H9 (cell line): ENCODE data around the gene ENOX1. TPM values are rescaled to one million over a fixed set of nuclear protein-coding genes. Genes with fewer than 3 reads are reported as not detected.

Experiments
- DNase-seq: peaks from one replicate; pipeline ENCODE4 v3.0.0-alpha.2; 2017
- H2AFZ ChIP-seq: one replicate; pipeline ENCODE4 v1.6.1; 2013; ENCODE audit warnings: mild to moderate bottlenecking, low read length, control low read depth, moderate library complexity
- H2AK5ac ChIP-seq: 2 replicates; pipeline ENCODE4 v1.6.1; 2013; ENCODE audit warnings: low read length, control low read depth, mixed read lengths; ENCODE audit not compliant: insufficient read length
- H2BK120ac ChIP-seq: one replicate; pipeline ENCODE4 v1.6.1; 2013; ENCODE audit warnings: low read depth, mild to moderate bottlenecking, low read length, control low read depth, inconsistent platforms; ENCODE audit not compliant: poor library complexity, severe bottlenecking
- H2BK12ac ChIP-seq: 2 replicates; pipeline ENCODE4 v1.6.1; 2013; ENCODE audit warnings: low read length, control low read depth, mixed read lengths, low read depth; ENCODE audit not compliant: insufficient read length
- H2BK15ac ChIP-seq: 2 replicates; pipeline ENCODE4 v1.6.1; 2013; ENCODE audit warnings: low read depth, low read length, control low read depth
- H2BK20ac ChIP-seq: one replicate; pipeline ENCODE4 v1.6.1; 2013; ENCODE audit warnings: low read depth, mild to moderate bottlenecking, low read length, control low read depth, inconsistent platforms; ENCODE audit not compliant: poor library complexity, severe bottlenecking
- H2BK5ac ChIP-seq: 2 replicates; pipeline ENCODE4 v1.6.1; 2013; ENCODE audit warnings: low read length, control low read depth, mixed read lengths; ENCODE audit not compliant: insufficient read length
- H3K14ac ChIP-seq: 2 replicates; pipeline ENCODE4 v1.6.1; 2013; ENCODE audit warnings: low read length, control low read depth; ENCODE audit not compliant: insufficient read depth
- H3K18ac ChIP-seq: 2 replicates; pipeline ENCODE4 v1.6.1; 2013; ENCODE audit warnings: low read depth, mild to moderate bottlenecking, mixed read lengths, low read length, control low read depth; ENCODE audit not compliant: insufficient read length
- H3K23ac ChIP-seq: 2 replicates; pipeline ENCODE4 v1.6.1; 2013; ENCODE audit warnings: low read length, control low read depth, mixed read lengths, low read depth; ENCODE audit not compliant: insufficient read length
- H3K23me2 ChIP-seq: 2 replicates; pipeline ENCODE4 v1.6.1; 2013; ENCODE audit warnings: low read depth, mild to moderate bottlenecking, mixed read lengths, low read length, control low read depth; ENCODE audit not compliant: insufficient read length, poor library complexity, severe bottlenecking
- H3K27ac ChIP-seq: 2 replicates; pipeline ENCODE4 v1.5.1; 2013; ENCODE audit warnings: low read length, control low read depth, mixed read lengths, low read depth; ENCODE audit not compliant: insufficient read length
- H3K27me3 ChIP-seq: 2 replicates; pipeline ENCODE4 v1.6.1; 2013; ENCODE audit warnings: low read length, control low read depth, inconsistent platforms; ENCODE audit not compliant: insufficient read depth
- H3K4ac ChIP-seq: 2 replicates; pipeline ENCODE4 v1.6.1; 2013; ENCODE audit warnings: low read depth, mild to moderate bottlenecking, control low read depth, inconsistent platforms, low read length, moderate library complexity
- H3K4me1 ChIP-seq: 2 replicates; pipeline ENCODE4 v1.6.1; 2013; ENCODE audit warnings: low read length, control low read depth, inconsistent platforms; ENCODE audit not compliant: insufficient read depth
- H3K4me2 ChIP-seq: 2 replicates; pipeline ENCODE4 v1.6.1; 2013; ENCODE audit warnings: low read length, control low read depth, mixed read lengths; ENCODE audit not compliant: insufficient read length, insufficient read depth
- H3K56ac ChIP-seq: 2 replicates; pipeline ENCODE4 v1.6.1; 2013; ENCODE audit warnings: low read depth, mild to moderate bottlenecking, mixed read lengths, low read length, control low read depth; ENCODE audit not compliant: insufficient read length
- H3K79me1 ChIP-seq: 2 replicates; pipeline ENCODE4 v1.6.1; 2013; ENCODE audit warnings: low read depth, mild to moderate bottlenecking, moderate library complexity, low read length, control low read depth, inconsistent platforms; ENCODE audit not compliant: insufficient read depth, poor library complexity, severe bottlenecking
- H3K79me2 ChIP-seq: 2 replicates; pipeline ENCODE4 v1.6.1; 2013; ENCODE audit warnings: low read length, control low read depth, inconsistent platforms; ENCODE audit not compliant: insufficient read depth
- H3K9ac ChIP-seq: 2 replicates; pipeline ENCODE4 v1.6.1; 2013; ENCODE audit warnings: low read length, control low read depth, mixed read lengths; ENCODE audit not compliant: insufficient read length; ENCODE audit errors: extremely low read depth
- H3K9me3 ChIP-seq: one replicate; pipeline ENCODE4 v1.6.1; 2013; ENCODE audit warnings: low read depth, low read length, inconsistent platforms; ENCODE audit not compliant: control insufficient read depth
- H3T11ph ChIP-seq: one replicate; pipeline ENCODE4 v1.6.1; 2013; ENCODE audit warnings: mild to moderate bottlenecking, low read length, control low read depth, inconsistent platforms
- H4K20me1 ChIP-seq: one replicate; pipeline ENCODE4 v1.6.1; 2013; ENCODE audit not compliant: control insufficient read depth, insufficient read length, insufficient read depth
- H4K5ac ChIP-seq: 2 replicates; pipeline ENCODE4 v1.6.1; 2013; ENCODE audit warnings: low read depth, mild to moderate bottlenecking, mixed read lengths, low read length, control low read depth; ENCODE audit not compliant: insufficient read length
- H4K8ac ChIP-seq: replicated peaks from 2 replicates; pipeline ENCODE4 v1.6.1; 2013; ENCODE audit warnings: low read length, control low read depth, mixed read lengths, low read depth; ENCODE audit not compliant: insufficient read length
- H4K91ac ChIP-seq: 2 replicates; pipeline ENCODE4 v1.6.1; 2013; ENCODE audit warnings: low read depth, mild to moderate bottlenecking, moderate library complexity, mixed read lengths, low read length, control low read depth; ENCODE audit not compliant: insufficient read length
- H3K27ac Mint-ChIP-seq, 3 experiments: 2 replicates in 2 of 3; 3 replicates in 1 of 3; pipeline ENCODE4 v1.8.0; 2020 to 2021; ENCODE audit warnings: mixed read lengths in 3 of 3, mild to moderate bottlenecking in 1 of 3, moderate library complexity in 1 of 3
- H3K27me3 Mint-ChIP-seq: 2 replicates; pipeline ENCODE4 v1.8.0; 2021; ENCODE audit warnings: low read depth, mild to moderate bottlenecking, moderate library complexity, mixed read lengths
- H3K36me3 Mint-ChIP-seq, 3 experiments: 2 replicates in 2 of 3; 3 replicates in 1 of 3; pipeline ENCODE4 v1.8.0; 2020 to 2021; ENCODE audit warnings: low read depth in 3 of 3, mixed read lengths in 3 of 3; ENCODE audit not compliant: insufficient read depth in 1 of 3
- H3K4me1 Mint-ChIP-seq, 2 experiments: 2 replicates each; pipeline ENCODE4 v1.8.0; 2020; ENCODE audit warnings: mixed read lengths in 2 of 2
- H3K4me3 Mint-ChIP-seq, 2 experiments: 2 replicates in 1 of 2; 3 replicates in 1 of 2; pipeline ENCODE4 v1.8.0; 2020 to 2021; ENCODE audit warnings: mild to moderate bottlenecking in 2 of 2, mixed read lengths in 2 of 2, moderate library complexity in 1 of 2
- H3K9me3 Mint-ChIP-seq, 2 experiments: 2 replicates in 1 of 2; 3 replicates in 1 of 2; pipeline ENCODE4 v1.8.0; 2020; ENCODE audit warnings: mild to moderate bottlenecking in 2 of 2, mixed read lengths in 2 of 2, moderate library complexity in 1 of 2
- CTCF ChIP-seq: fragments of 200-600 bp; sonication (generic); conservative IDR thresholded peaks from 3 replicates; pipeline ENCODE4 v1.8.0; 2021; ENCODE audit warnings: antibody characterized with exemption, mild to moderate bottlenecking
- WGBS: extraction: QIAGEN DNeasy Blood & Tissue Kit; methylation state at CpG from one replicate; pipeline ENCODE4 v1.1.7; 2013; ENCODE audit warnings: missing lambda C conversion rate, low lambda C conversion rate, mixed read lengths; ENCODE audit not compliant: insufficient read length; ENCODE audit errors: extremely low coverage; 5-methylcytosine and 5-hydroxymethylcytosine counted together
- total RNA-seq: library from RNA; stranded (reverse); gene quantifications from 2 replicates; pipeline ENCODE4 v1.2.1, GENCODE V29; 2021

The ENOX1 gene
- total RNA-seq, 1 experiment from 2014 or later: 0.24 TPM

GRCh38 chr13:43766725-43767124 is 20.0 kb downstream of the ENOX1 start:
- Histone ChIP-seq H2BK15ac (no peak overlapping the region), H2AK5ac (no peak overlapping the region), H3K56ac (no peak overlapping the region), H2BK120ac (no peak overlapping the region), H3K23me2 (no peaks in the 10 kb centered on the region), H3K9ac (no peak overlapping the region), H2AFZ (no peak overlapping the region), H3K4ac (no peak overlapping the region), H3K79me1 (no peaks in the 10 kb centered on the region), H4K20me1 (no peaks in the 10 kb centered on the region), H3T11ph (no peak overlapping the region), H3K18ac (no peak overlapping the region), H3K27ac (no peak overlapping the region), H3K23ac (no peak overlapping the region), H3K79me2 (no peaks in the 10 kb centered on the region), H4K8ac (no peak overlapping the region), H2BK12ac (no peak overlapping the region), H4K5ac (no peak overlapping the region), H2BK5ac (no peak overlapping the region), H3K27me3 (no peaks in the 10 kb centered on the region), H3K4me1 (peaks cover 3% of the 10 kb centered on the region; the same call in 1 of the 2 replicates), H2BK20ac (no peak overlapping the region), H3K9me3 (no peaks in the 10 kb centered on the region), H4K91ac (no peak overlapping the region), H3K14ac (no peak overlapping the region), H3K4me2 (no peak overlapping the region)
- Mint-ChIP-seq H3K4me3 (no peak overlapping the region), H3K4me1 (peaks cover 23 to 25% of the 10 kb centered on the region in 2 experiments), H3K27ac (no peak overlapping the region), H3K36me3 (no peaks in the 10 kb centered on the region), H3K27me3 (no peaks in the 10 kb centered on the region), H3K9me3 (no peaks in the 10 kb centered on the region)
- no peak for TF ChIP-seq CTCF
- WGBS: no CpG with 5 or more reads among the region's 5 CpGs
- DNase-seq: no peak
